Measurements from ENCODE around the gene C2CD4A. TPM values are rescaled to one million over a fixed set of nuclear protein-coding genes. Genes with fewer than 3 reads are reported as not detected.

Gene C2CD4A
- total RNA-seq, 2 donors from 2014 or later = 1.8 TPM; not detected in 1

GRCh38 chr15:62103431-62103830 is 36.7 kb downstream of the C2CD4A start:
- no peak for ATAC-seq (ENCODE audit: insufficient number of reproducible peaks, low FRiP score, low read depth)
- no peaks in the 10 kb centered on the region for H3K36me3 ChIP-seq
- no peak for DNase-seq (ENCODE audit: low spot score)

DNA sequence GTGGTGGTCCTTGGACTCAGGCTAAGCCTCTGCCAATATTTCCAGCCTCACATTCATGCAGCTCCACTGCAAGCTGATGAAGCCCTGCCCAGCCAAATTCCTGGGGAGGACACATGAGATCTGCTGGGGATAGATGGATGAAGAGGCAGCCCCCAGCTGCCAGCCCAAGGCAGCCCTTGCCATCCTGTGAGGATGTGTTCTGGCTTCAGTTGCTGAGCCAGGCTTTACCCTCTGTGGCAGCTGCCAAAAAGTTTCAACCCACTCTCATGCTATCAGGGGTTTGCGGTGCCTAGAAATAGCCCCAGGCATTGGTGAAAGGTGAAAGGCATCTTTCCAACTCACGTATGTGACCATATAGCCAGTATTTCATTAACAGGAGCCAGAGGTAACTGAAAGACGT is 37.6 kb downstream of the C2CD4A start:
- no peaks in the 10 kb centered on the region for H3K36me3 ChIP-seq
- no peak for DNase-seq (ENCODE audit: low spot score)
- no peaks in the 10 kb centered on the region for H3K27me3 ChIP-seq (replicated peaks; ENCODE audit: insufficient read depth)
- no peak overlapping the region for H3K4me3 ChIP-seq
- TF ChIP-seq, protein P1, sequence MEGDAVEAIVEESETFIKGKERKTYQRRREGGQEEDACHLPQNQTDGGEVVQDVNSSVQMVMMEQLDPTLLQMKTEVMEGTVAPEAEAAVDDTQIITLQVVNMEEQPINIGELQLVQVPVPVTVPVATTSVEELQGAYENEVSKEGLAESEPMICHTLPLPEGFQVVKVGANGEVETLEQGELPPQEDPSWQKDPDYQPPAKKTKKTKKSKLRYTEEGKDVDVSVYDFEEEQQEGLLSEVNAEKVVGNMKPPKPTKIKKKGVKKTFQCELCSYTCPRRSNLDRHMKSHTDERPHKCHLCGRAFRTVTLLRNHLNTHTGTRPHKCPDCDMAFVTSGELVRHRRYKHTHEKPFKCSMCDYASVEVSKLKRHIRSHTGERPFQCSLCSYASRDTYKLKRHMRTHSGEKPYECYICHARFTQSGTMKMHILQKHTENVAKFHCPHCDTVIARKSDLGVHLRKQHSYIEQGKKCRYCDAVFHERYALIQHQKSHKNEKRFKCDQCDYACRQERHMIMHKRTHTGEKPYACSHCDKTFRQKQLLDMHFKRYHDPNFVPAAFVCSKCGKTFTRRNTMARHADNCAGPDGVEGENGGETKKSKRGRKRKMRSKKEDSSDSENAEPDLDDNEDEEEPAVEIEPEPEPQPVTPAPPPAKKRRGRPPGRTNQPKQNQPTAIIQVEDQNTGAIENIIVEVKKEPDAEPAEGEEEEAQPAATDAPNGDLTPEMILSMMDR (IDR thresholded peaks at IDR 0.05) = no peak
- H3K9me3 ChIP-seq = no peaks in the 10 kb centered on the region
- ATAC-seq (ENCODE audit: insufficient number of reproducible peaks, low FRiP score, low read depth) = no peak
- no peaks in the 10 kb centered on the region for H3K4me1 ChIP-seq (ENCODE audit: control insufficient read depth in 1 of 2, low read depth in 2 of 2)
- H3K27ac ChIP-seq = no peak overlapping the region

More at GRCh38 chr15:62103431-62103830, 36.7 kb downstream of the C2CD4A start:
- Histone ChIP-seq H3K27me3 (replicated peaks; ENCODE audit: insufficient read depth) (no peaks in the 10 kb centered on the region), H3K4me1 (ENCODE audit: control insufficient read depth in 1 of 2, low read depth in 2 of 2) (no peaks in the 10 kb centered on the region), H3K27ac (no peak overlapping the region), H3K4me3 (no peak overlapping the region), H3K9me3 (no peaks in the 10 kb centered on the region)
- TF ChIP-seq, protein P1 (IDR thresholded peaks at IDR 0.05) = no peak

- DNase-seq (ENCODE audit: low spot score) (no peak), ATAC-seq (ENCODE audit: insufficient number of reproducible peaks, low FRiP score, low read depth) (no peak)
- Histone ChIP-seq H3K9me3 (no peaks in the 10 kb centered on the region), H3K36me3 (no peaks in the 10 kb centered on the region), H3K4me3 (no peak overlapping the region), H3K27ac (no peak overlapping the region), H3K27me3 (replicated peaks; ENCODE audit: insufficient read depth) (no peaks in the 10 kb centered on the region), H3K4me1 (ENCODE audit: control insufficient read depth in 1 of 2, low read depth in 2 of 2) (peaks cover 0 to 2% of the 10 kb centered on the region in 2 donors)
- TF ChIP-seq, protein P1 (IDR thresholded peaks at IDR 0.05) = no peak
Observed at GRCh38 chr15:62104846-62105245, 38.1 kb downstream of the C2CD4A start.

DNA sequence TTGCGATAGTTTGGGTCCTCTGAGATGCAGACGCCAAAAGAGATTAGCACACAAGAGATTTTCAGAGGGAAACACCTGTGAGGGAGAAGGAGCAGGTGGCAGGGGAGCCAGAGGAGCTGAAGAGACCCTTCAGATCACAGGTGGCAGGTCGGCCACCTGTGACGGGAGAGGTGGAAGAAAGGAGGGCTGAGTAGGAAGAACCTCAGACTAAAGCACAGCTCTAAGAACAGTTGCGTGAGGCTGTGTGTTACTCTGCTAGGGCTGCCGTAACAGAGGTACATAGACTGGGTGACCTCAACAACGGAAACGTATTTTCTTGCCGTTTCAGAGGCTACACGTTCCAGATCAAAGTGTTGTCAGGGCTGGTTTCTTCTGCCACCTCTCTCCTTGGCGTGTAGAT is 38.5 kb downstream of the C2CD4A start:
- ATAC-seq (ENCODE audit: insufficient number of reproducible peaks, low FRiP score, low read depth) = no peak
- Histone ChIP-seq H3K4me3 (no peak overlapping the region), H3K4me1 (ENCODE audit: control insufficient read depth in 1 of 2, low read depth in 2 of 2) (peaks cover 0 to 6% of the 10 kb centered on the region in 2 donors), H3K27me3 (replicated peaks; ENCODE audit: insufficient read depth) (no peaks in the 10 kb centered on the region), H3K36me3 (no peaks in the 10 kb centered on the region), H3K27ac (no peak overlapping the region), H3K9me3 (no peaks in the 10 kb centered on the region)
- DNase-seq (ENCODE audit: low spot score) = no peak
- TF ChIP-seq, protein P1 (IDR thresholded peaks at IDR 0.05) = no peak

DNA sequence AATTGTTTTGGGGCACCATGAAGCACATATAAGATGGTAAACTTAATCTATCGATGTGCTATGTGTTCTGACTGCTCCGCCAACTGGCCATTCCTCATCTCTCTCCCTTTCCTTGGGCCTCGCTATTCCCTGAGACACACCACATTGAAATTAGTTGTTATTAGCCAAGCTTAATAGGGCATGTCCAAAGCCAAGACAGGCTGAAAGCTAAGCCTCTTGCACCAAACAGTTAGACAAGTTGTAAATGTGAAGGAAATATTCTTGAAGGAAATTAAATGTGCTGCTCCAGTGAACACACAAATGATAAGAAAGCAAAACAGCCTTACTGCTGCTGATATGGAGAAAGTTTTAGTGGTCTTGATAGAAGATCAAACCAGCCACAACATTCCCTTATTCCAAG is 39.3 kb downstream of the C2CD4A start:
- H3K4me3 ChIP-seq = no peak overlapping the region
- ATAC-seq (ENCODE audit: insufficient number of reproducible peaks, low FRiP score, low read depth) (no peak), DNase-seq (ENCODE audit: low spot score) (no peak)
- no peak overlapping the region for H3K27ac ChIP-seq
- no peaks in the 10 kb centered on the region for H3K9me3 ChIP-seq
- no peaks in the 10 kb centered on the region for H3K27me3 ChIP-seq (replicated peaks; ENCODE audit: insufficient read depth)
- peaks cover 2 to 14% of the 10 kb centered on the region in 2 donors for H3K4me1 ChIP-seq (ENCODE audit: control insufficient read depth in 1 of 2, low read depth in 2 of 2)
- TF ChIP-seq, protein P1 (IDR thresholded peaks at IDR 0.05) = no peak
- no peaks in the 10 kb centered on the region for H3K36me3 ChIP-seq

Measured in thoracic aorta (tissue), 2 donors.